HG02973 (cell line): ENCODE data around the gene TEAD4.

ENCODE experiments used
- ATAC-seq: cut with Tn5 transposase; IDR thresholded peaks from one replicate; pipeline ENCODE4 v1.9.1; 2021; ENCODE audit warnings: moderate library complexity; ENCODE audit not compliant: unreplicated experiment

The TEAD4 gene

DNA sequence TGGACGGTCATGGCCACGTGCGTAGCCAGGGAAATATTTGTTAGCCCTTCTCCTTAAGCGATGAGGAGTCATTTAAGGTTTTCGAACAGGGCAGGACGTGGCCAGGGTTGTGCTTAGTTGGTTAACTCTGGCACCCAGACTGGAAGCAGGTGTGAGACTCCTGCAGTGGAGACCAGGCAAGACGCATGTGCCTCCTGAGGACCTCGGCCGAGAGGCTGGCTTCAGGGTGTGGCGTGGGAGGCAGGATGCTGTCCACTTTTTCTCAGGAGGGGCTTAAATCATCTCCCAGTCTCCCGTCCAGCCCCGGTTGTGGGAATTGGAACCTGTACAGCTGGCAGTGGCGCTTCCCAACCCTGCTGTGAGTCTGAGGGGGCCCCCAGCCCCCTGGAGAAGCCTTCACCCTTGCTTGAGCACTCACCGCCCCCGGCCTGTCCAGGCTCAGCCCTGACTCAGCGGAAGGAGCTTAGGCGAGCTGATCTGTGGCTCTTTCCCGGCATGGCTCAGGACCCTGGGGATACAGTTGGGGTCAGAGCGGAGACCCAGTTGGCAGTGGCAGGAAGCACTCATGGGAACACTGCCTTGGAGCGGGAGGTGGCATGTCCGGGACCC lies 71.7 kb downstream of the TEAD4 start:
- ATAC-seq: no peak

DNA sequence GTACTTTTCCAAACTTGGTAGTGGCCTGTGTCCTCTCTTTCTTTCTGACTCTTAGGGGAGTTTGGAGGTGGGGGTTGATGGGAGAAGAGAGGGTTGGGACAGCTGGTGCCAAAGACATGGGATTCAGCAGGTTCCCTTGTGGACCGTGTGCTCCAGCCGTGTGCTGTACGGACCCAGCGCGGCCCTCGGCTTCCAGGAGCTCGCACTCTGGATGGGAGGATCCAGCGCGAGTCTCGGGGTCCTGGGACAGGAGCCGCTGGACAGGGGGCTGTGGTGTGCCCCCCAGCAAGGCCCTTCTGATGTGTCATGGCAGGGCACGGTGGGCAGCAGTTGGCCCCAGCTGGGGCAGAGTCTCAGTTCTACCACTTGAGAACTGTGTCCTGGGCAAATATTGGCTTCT lies 73.0 kb downstream of the TEAD4 start:
- ATAC-seq: no peak

DNA sequence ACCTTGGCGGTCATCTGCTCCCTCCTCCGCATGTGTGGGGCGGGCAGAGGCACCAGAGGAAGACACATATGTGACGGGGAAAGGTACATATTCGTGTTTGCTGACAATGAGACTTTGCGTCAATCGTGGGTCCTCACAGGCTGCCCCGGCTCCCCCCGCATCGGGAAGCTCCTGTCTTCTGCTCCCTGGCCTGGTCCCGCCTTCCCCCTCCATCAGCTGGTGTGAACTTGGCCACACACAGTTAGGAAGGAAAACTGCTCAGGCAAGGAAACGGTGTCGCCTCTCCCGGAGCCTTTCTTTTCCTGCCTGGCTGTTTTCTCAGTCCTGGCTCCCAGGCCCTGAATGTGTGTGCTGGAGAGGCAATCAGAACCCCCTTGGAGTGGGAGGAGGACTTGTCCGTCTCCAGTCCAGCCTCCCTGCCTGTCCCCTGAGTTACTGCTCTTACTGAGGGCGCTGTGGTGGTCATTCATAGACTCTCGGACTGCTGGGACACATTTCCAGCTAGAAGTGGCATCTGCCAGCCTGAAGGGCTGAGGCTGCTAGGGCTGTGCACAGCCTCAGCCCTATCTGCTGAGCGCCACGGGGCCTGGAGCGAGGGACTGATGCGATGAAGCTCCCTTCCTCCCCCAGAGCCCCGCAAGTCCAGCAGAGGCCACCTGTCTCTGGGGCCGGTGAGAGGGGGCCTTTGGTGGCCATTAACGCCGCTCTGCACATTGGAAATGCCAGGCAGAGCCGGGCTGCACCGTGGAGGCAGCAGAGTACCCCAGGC lies 73.8 kb downstream of the TEAD4 start:
- no peak for ATAC-seq

- ATAC-seq: no peak
These were observed 74.3 kb downstream of the TEAD4 start for GRCh38 chr12:3033539-3033867.

DNA sequence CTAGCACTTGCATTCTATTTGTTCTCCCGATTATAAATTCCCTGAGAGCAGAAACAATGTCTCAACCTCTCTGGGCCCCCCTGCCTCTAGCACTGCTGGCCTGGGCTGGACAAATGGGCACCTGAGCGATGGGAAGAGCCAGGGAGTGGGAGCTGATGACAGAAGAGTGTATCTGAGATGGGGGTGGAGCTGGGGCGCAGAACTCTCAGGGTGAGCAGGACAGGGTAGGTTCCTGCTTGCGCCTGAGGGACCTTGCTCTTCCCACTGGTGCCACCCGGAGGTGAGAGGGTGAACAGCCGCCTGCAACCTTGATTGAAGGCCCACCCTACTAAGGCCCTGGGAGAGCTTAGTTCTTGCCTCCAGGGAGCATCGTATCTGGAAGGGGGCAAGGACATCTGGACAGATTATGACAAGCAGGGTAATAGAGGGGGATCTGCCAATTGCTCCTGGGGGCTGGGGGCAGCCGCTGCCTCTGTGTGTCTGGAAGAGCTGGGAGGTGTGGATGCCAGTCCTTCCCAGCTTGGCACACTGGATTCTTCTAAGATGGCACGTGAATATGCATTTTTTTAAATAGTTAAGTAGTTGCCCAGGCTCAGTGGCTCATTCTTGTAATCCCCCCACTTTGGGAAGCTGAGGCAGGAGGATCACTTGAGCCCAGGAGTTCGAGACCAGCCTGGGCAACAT lies 75.0 kb downstream of the TEAD4 start:
- ATAC-seq: no peak

DNA sequence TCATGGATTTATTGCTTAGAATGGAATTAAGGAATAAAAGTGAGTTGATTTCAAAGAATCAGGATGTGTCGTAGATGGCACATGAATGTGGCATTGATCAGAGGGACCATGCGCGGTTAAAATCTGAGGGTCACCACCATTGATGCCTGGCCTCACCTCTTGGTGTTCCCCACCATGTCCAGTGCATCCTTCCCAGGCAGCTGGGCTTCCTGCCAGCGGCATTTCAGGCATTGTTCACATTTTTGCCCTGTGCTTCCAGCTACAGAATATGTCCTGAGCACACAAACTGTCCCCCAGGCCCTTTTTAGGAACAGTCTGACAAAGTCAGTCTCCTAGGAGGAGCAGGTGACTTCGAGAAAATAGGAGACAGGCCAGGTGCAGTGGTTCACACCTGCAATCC lies 76.0 kb downstream of the TEAD4 start:
- ATAC-seq: no peak

GRCh38 chr12:3035815-3036702 lies 76.9 kb downstream of the TEAD4 start:
- ATAC-seq: no peak

DNA sequence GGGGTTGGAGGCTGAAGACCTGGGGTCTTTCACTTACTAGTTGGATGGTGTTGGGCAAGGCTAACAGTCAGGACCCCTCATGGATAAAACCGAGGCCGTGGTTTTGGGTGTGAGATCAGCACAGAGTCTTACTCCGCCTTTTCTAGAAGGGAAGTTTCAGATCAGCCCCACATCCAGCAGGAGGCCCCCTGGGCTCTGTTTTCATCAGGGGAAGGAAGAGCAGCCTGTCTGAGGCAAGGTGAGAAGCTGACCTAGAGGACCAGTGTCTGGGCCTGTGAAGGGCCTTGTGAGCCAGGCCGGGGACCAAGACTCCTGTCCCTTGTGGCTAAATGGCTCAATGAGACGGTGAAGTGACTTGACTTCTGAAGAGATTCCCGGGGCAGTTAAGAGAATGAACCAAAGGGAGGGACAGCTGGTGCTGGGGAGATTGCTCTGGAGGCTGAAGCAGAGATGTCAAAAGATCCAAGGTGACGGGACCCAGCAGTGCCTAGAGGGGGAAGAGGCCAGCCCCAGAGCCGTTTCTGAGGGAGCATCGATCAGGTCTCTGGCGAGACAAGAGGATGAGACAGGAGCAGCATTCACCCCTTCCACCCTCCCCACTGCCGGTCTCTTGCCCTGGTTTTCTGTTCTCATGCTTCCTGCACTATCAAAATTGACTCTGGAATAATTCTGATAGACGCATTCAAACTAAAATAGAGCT lies 77.9 kb downstream of the TEAD4 start:
- no peak for ATAC-seq

DNA sequence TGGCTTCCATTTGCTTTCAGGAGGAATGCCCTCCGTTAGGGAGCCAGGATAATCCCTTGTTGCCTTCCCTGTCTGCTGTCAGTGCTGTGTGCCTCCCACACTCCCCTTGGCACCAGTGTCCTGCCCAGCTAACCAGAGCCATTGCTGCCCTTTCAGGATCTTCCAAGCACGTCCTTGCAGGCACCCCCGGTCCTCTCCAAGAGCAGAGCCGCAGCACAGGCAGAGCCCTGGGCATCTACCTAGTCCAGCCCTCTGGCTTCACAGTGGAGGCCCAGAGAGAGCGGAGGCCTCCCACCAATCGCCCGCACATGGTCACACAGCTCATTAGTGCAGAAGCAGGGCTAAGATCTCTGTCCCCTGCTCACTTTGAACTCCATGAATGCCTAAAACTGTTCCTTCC lies 79.0 kb downstream of the TEAD4 start:
- ATAC-seq: no peak

DNA sequence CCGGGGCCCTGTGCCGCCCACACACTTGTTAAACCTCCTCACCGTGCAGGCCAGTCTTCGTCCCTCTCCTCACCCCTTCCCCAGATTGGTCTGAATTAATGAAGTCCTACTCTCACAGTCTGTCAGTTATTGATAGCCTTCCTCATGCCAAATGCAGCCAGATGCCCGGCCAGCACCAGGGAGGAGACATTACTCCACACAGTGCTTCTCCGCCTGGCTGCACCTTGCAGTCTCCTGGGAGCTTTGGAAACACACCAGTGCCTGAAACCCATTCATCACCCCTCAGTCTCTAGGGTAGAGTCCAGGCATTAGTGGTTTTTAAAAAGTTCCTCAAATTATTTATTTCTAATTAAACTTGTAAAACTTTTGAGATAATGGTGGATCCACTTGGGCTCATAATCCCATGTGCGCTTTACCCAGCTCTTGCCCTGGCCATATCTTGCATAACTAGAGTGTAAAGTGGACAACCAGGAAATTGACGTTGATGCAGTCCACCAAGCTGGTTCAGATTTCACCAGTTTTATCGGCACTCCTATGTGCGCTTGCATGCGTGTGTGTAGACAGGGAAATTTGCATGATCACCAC lies 79.8 kb downstream of the TEAD4 start:
- no peak for ATAC-seq

DNA sequence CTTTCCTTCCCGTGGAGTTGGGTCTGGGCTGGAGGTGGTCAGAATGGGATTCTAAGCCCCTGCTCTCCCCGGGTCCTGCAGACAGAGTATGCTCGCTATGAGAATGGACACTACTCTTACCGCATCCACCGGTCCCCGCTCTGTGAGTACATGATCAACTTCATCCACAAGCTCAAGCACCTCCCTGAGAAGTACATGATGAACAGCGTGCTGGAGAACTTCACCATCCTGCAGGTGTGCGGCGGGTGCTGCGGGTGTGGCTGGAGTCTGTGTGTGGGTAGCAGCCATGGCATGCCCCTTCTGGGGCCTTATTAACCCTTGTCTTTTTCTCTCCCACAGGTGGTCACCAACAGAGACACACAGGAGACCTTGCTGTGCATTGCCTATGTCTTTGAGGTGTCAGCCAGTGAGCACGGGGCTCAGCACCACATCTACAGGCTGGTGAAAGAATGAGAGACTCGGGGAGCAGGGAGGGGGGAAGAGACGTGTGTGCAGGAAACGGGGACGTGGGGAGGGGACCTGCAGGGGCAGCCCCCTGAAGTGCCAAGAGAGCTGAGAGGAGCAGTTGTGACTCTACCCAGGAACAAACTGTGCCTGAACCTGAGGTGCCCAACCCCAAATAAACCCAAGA lies 80.9 kb downstream of the TEAD4 start:
- ATAC-seq: no peak

DNA sequence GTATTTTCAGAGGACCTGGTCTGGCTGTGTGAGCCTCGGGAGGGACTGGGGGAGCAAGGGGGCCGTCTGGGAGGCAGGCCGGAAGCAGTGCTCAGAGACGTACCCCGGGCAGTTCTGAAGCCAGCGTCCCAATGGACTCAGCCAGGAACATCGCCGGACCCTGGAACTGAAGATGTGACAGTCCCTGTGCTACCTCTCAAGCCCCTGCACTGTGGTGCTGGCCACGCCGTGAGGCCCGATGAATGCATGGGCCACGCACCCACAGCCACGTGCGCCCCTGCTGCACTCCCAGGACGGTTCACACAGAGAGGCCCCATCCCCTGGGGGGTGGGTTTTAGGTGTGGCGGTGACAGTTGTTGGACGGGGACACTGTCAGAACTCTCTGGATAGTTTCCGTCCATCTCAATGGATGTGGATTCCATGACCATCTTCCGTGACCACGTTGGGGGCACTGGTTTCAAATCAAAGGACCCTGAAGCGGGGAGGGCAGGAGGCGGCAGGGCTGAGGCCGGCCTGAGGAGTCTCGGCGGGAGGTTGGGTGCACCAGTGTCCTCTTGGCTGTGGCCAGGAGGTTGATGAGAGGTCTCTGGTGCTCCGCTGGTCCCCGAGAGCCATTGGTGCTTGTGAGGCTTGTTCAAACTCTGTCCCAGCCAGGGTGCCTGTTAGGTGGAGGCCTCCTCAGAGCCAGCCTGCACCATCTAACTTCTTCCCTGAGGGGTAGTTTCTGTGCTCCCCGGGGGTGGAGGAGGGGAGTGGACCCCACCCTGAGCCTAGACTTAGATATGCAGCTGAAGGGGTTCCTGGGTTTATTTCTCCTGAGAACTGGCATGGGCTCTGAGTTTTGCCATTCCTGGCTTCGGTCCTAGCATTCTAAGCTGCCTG lies 81.7 kb downstream of the TEAD4 start:
- ATAC-seq: no peak

- ATAC-seq: peak; percentile 65
These were observed 82.5 kb downstream of the TEAD4 start for GRCh38 chr12:3041558-3042164.

DNA sequence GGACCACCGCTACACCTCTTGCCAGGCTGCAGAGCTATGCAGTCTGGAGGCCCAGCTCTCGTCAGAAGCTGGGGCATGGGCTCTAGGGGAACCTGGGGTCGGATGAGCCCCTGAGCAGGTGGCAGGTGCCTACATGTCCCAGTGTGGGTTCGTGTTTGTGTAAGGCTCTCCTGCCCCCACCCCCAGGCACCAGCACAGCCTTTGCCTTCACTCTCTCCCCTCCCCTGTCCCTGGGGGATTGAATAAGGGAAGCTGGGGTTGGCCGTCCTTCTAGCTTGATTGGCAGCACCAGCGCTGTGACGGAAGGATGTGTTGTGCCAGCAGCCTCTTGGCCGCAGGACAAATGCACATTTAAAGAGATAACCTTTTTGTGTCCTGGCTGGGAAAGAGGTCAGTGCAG lies 83.2 kb downstream of the TEAD4 start:
- ATAC-seq: no peak

DNA sequence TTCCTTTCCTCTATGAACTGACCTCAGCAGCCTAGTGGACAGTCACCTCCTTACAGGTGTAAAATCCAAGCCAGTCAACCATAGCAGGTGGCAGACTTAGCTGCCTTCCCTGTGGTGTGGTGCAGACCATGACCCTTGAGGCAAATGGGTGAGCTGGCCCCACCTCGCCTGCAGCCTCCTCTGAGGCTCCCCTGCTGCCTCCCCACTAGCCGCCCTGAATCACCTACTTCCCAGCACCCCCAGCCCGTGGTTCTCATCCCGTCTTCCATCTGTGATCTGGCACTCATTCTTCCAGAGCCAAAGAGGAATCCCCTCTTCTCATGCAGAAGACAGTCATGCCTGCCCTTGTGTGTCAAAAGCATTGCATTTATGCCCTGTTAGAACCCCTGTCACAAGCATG lies 83.6 kb downstream of the TEAD4 start:
- ATAC-seq: no peak

DNA sequence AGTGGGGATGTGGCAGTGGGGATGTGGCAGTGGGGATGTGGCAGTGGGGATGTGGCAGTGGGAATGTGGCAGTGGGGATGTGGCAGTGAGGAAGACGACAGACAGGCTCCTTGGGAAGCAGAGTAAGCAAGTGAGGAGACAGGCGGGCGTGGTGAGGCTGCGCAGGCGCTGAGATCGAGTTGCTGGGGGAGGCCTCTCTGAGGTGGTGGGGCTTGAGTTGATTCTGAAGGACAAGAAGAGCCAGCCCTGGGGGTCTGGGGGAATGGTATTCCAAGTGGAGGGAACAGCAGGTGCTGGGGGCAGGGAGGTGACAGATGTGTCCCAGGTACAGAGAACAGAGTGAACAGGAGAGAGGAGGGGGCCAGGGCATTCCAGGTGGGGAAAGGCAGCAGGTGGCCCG lies 84.2 kb downstream of the TEAD4 start:
- ATAC-seq: no peak

GRCh38 chr12:3044141-3044630 lies 85.0 kb downstream of the TEAD4 start:
- no peak for ATAC-seq

- ATAC-seq: no peak
These were observed 86.3 kb downstream of the TEAD4 start for GRCh38 chr12:3045494-3045893.
